Medulla oblongata (tissue), 1 donor: ENCODE data around the gene ZNFX1.
"Not testable (repeated sequence)": the region's sequence is repeated elsewhere in the genome, so short reads cannot be mapped to it uniquely, and the experiment has no call there.

Source experiments
- DNase-seq: peaks from one replicate; pipeline ENCODE4 v3.0.0-alpha.2; 2015; ENCODE audit errors: extremely low spot score

ZNFX1 gene

GRCh38 chr20:49248879-49249665 is 28.8 kb downstream of the ZNFX1 start:
- no peak for DNase-seq

- no peak for DNase-seq
Measured at GRCh38 chr20:49248301-49248700, 29.6 kb downstream of the ZNFX1 start.

GRCh38 chr20:49247792-49248191 is 30.1 kb downstream of the ZNFX1 start:
- DNase-seq: no peak

- no peak for DNase-seq
Measured at GRCh38 chr20:49247169-49247723, 30.6 kb downstream of the ZNFX1 start.

GRCh38 chr20:49245921-49246740 is 31.7 kb downstream of the ZNFX1 start:
- DNase-seq: peak; percentile 70

GRCh38 chr20:49237531-49237930 is 40.3 kb downstream of the ZNFX1 start:
- no peak for DNase-seq

- DNase-seq: no peak
Measured at GRCh38 chr20:49236301-49236700, 41.6 kb downstream of the ZNFX1 start.

- no peak for DNase-seq
Measured at GRCh38 chr20:49234831-49235230, 43.0 kb downstream of the ZNFX1 start.

GRCh38 chr20:49233226-49233625 is 44.6 kb downstream of the ZNFX1 start:
- no peak for DNase-seq

- no peak for DNase-seq
Measured at GRCh38 chr20:49231471-49231870, 46.4 kb downstream of the ZNFX1 start.

- peak; percentile 43 for DNase-seq
Measured at GRCh38 chr20:49230561-49231133, 47.2 kb downstream of the ZNFX1 start.

- no peak for DNase-seq
Measured at GRCh38 chr20:49230021-49230420, 47.8 kb downstream of the ZNFX1 start.

- no peak for DNase-seq
Measured at GRCh38 chr20:49229381-49229780, 48.5 kb downstream of the ZNFX1 start.

GRCh38 chr20:49228676-49229075 is 49.2 kb downstream of the ZNFX1 start:
- no peak for DNase-seq

- no peak for DNase-seq
Measured at GRCh38 chr20:49225896-49226295, 52.0 kb downstream of the ZNFX1 start.

GRCh38 chr20:49219924-49220831 is 57.7 kb downstream of the ZNFX1 start:
- DNase-seq: no peak

GRCh38 chr20:49219091-49219923 is 58.5 kb downstream of the ZNFX1 start, which contains the start of gene DDX27:
Gene DDX27, plus strand, starts transcription at chr20:49219416. Its CDS starts 33 bp downstream, at chr20:49219449.
- peak; percentile 100 for DNase-seq

GRCh38 chr20:49218739-49219090 is 59.1 kb downstream of the ZNFX1 start:
- not testable (repeated sequence) for DNase-seq

GRCh38 chr20:49216991-49217578 is 60.8 kb downstream of the ZNFX1 start:
- peak; percentile 97 for DNase-seq

GRCh38 chr20:49215232-49215631 is 62.6 kb downstream of the ZNFX1 start:
- no peak for DNase-seq
